Activated CD8-positive, alpha-beta memory T cell treated with anti-CD3 and anti-CD28 coated beads, Interleukin-2, amount 50 U/mL, for 1 hour (primary cell): Measurements from ENCODE around the gene UTP25.
"Not testable (repeated sequence)": the region's sequence is repeated elsewhere in the genome, so short reads cannot be mapped to it uniquely, and the experiment has no call there.

ENCODE experiments used
- DNase-seq: peaks from one replicate; pipeline ENCODE4 v3.0.0-alpha.2; 2020; ENCODE audit errors: extremely low read depth

UTP25 gene

GRCh38 chr1:209895709-209896108, 67.9 kb downstream of the UTP25 start:
- no peak for DNase-seq

- no peak for DNase-seq
Measured at GRCh38 chr1:209896346-209896745, 68.6 kb downstream of the UTP25 start.

- DNase-seq = not testable (repeated sequence)
Measured at GRCh38 chr1:209898271-209898670, 70.5 kb downstream of the UTP25 start.

GRCh38 chr1:209898851-209899250, 71.1 kb downstream of the UTP25 start:
- DNase-seq = not testable (repeated sequence)

GRCh38 chr1:209899948-209900347, 72.2 kb downstream of the UTP25 start:
- DNase-seq = no peak

GRCh38 chr1:209900734-209901133, 73.0 kb downstream of the UTP25 start:
- DNase-seq = no peak

GRCh38 chr1:209901211-209901610, 73.4 kb downstream of the UTP25 start:
- DNase-seq = no peak

- not testable (repeated sequence) for DNase-seq
Measured at GRCh38 chr1:209904774-209905173, 77.0 kb downstream of the UTP25 start.
